VCaP (cell line): ENCODE results near the gene XPNPEP3.
A peak's percentile ranks its signal among the peaks of the same experiment; 100 is the strongest.

ENCODE experiments used
- H3K27ac ChIP-seq: fragments of 450-650 bp; 2 replicates; pipeline ENCODE4 v1.5.1; 2017
- CTCF ChIP-seq: fragments of 450-650 bp; conservative IDR thresholded peaks from 2 replicates; pipeline ENCODE4 v1.5.1; 2017; ENCODE audit warnings: mild to moderate bottlenecking, moderate library complexity

The XPNPEP3 gene

GRCh38 chr22:40951795-40952605 is 95.1 kb downstream of the XPNPEP3 start:
- no peak for TF ChIP-seq CTCF

GRCh38 chr22:40953471-40953870 is 96.5 kb downstream of the XPNPEP3 start:
- TF ChIP-seq CTCF, result no peak
- H3K27ac ChIP-seq, result peak overlapping the region; percentile 86

More at GRCh38 chr22:40951795-40952605, 95.1 kb downstream of the XPNPEP3 start:
- peak overlapping the region; percentile 86 for H3K27ac ChIP-seq

GRCh38 chr22:40954113-40954512 is 97.2 kb downstream of the XPNPEP3 start:
- H3K27ac ChIP-seq, result peak overlapping the region; percentile 86; the same call in 1 of the 2 replicates
- no peak for TF ChIP-seq CTCF

- H3K27ac ChIP-seq, result no peak overlapping the region
- TF ChIP-seq CTCF, result no peak
These were observed 98.6 kb downstream of the XPNPEP3 start for GRCh38 chr22:40955571-40955970.

- H3K27ac ChIP-seq, result peak overlapping the region; percentile 63
- no peak for TF ChIP-seq CTCF
These were observed 100.7 kb downstream of the XPNPEP3 start for GRCh38 chr22:40957601-40958000.

- H3K27ac ChIP-seq, result peak overlapping the region; percentile 63
- no peak for TF ChIP-seq CTCF
These were observed 101.4 kb downstream of the XPNPEP3 start for GRCh38 chr22:40958299-40958698.

- TF ChIP-seq CTCF, result no peak
- 0 out of 2 replicates have a peak overlapping the region, but pooled peaks have one; percentile 63 for H3K27ac ChIP-seq
These were observed 103.2 kb downstream of the XPNPEP3 start for GRCh38 chr22:40960145-40960544.
